ENCODE measurements around the gene AUTS2.

The AUTS2 gene

GRCh38 chr7:69600710-69601519 lies 2.6 kb downstream of the AUTS2 start:
- no peak for DNase-seq

DNA sequence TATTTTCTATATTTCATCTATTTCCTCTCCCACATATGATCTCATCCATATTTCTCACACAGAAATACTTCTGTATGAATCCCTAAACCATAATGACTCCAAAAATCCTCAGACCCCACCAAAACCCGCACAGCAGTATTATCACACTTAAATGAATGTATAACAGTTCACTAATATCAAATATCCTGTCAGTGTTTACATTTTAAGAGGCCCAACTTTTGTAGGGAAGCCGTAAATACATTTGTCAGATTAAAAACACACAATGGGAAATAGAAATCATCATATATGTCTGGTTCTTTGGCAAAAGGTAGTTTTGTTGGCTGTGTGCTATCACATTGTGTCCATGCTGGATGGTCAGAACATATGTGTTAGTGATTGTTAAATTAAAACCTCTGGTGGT lies 4.2 kb downstream of the AUTS2 start:
- DNase-seq = no peak

DNA sequence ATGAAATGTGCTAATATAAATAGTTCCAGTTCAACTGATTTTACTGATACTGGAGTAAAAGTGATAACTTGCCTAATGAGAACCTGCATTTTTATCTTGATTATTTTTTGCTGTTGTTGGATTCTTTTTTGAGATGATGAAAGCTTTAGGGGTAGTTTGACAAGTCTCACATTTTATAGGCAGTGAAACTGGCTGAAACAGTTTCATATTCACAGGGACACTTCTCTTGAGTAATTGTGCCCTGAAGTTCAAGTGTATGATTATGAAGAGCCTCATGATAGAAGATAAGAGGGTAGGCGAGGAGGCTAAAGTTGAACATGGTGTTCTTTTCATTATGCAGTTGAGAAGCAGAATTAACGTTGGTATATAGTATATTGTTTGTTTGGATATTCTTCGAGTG lies 5.1 kb downstream of the AUTS2 start:
- no peak for DNase-seq

GRCh38 chr7:69603937-69604494 lies 5.7 kb downstream of the AUTS2 start:
- DNase-seq = no peak

DNA sequence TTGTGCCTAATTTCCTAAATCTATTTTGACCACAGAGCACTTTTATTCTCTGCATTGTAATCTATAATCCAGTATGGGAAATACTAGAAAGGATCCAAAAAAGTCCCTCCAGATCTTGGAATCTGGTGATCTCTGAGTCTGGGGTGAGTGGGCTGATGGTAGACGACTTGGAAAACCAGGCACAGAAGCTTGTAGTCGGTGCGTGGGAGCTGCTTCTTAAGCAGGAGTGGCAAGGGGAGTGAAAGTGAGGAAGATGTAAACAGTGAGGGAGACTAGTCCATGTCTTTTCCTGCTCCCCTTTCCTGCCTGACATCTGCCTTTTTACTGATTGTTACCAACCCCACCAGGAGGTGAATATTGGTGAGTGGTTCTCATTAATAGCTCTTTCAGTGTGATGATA lies 6.8 kb downstream of the AUTS2 start:
- no peak for DNase-seq

- DNase-seq = no peak
Measured at GRCh38 chr7:69605546-69605945, 7.3 kb downstream of the AUTS2 start.

DNA sequence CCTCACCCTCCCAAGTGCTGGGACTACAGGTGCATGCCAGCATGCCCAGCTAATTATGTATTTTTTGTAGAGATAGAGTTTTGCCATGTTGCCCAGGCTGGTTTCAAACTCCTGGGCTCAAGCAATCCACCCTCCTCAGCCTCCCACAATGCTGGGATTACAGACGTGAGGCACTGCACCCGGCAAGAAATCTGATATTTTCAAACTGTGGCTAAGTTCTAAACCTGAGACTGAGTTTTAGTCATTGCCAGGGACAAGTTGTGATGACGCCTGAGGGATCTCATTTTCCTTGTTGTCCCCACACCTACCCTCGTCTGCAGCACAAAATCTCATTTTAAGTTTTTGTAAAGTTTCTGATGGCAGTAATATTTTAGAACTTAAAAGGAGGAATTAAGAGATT lies 9.8 kb downstream of the AUTS2 start:
- no peak for DNase-seq

GRCh38 chr7:69608878-69609277 lies 10.6 kb downstream of the AUTS2 start:
- no peak for DNase-seq

DNA sequence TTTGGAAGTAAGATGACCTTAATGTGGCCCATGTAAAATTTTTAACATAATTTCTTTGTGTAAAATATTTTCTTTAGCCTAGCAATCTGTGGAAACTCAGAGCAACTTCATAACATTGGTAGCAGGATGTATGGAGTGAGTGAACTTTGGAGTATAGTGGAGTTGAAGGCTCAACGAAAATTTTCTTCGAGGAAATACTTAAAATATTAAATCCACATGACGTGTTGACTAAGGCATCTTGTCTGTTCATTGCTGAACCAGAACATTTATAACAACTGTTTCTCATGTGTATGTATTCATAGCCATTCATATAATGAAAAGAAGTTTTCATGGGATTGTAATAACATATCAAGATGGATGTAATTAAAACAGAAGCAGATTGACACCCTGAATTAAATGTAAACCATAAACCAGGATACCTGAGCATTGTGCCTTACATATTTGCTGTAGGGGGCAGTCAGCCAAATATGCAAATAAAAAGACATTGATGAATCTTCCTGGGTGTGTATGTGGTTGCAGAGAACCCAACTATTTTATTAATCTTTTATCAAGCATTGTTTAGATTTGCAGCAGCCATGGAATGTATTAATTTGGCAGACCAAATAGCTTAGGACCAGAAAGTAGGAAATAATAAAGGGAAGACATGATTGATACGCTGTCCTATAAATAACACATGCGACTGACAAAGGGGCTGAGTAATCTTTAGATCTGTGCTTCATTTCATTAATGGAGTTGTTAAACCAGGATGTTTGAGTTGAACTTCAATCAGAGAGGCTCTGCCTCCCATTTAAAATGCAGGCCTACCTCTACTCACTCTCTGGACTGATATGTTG lies 11.5 kb downstream of the AUTS2 start:
- DNase-seq = no peak

DNA sequence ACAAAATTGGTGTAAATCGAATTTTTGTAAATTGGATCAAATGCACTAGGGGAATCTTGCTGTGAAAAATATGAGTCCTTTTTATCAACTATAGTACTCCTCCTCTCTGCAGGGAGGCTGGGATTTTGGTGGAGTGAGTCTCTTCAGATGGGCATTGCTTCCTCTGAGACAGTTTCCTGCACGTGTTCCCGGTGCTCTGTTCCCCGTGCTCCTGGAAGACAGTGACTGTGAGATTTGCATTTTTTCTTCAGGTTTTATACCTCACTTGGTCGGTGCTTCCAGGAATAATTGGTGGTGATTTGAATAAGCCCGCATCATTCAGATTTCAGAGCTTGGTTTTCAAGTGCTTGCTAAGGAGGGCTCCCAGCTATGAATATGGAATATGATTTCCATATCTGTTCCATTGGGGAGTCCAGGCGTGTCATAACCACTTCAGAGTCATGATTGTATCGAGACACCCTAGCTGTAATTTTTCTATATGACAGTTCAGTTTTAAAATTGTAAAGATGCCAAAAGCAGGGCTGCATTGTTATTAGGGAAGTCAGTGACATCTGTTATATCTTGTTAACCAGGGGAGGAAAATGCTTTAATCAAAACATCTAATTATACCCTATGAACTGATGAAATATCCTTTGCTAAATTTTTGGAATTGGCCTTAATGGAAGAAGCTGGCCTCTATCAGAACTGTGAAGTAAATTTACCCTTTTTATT lies 12.3 kb downstream of the AUTS2 start:
- no peak for DNase-seq

DNA sequence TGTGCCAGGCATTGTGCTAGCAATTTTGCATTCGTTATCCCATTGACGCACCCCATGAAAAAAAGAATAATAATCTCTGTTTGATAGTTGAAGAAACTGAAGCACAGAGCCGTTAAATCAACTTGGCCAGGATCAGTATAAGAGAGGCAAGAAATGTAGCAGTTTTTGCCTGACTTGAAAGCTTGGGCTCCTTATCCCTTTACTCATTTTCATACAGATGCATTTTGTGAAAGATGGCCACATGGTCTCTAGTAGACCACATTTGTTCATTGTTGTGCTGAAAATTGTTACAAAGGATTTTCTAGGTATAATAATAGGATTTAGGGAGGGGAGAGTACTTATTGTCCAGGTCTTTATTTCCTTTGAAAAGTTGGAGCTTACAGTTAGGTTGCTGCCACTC lies 14.7 kb downstream of the AUTS2 start:
- no peak for DNase-seq

DNA sequence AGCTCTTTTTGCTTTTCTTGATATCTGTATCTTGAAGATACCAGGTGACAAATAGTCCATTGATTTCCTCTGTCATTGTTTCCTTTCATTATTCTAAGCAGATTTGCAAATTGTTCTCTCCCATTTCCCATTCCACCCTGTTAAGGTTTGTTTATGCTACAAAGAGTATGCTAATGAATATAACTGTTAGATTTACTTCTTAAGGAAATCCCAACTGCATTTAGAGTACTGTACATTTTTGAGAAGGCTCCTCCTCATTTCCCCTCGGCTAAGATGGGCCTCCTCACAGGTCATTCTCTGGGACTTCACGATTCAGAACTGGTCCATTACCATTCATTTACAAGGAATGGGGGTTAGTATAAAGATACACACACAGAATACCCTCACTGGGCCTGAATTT lies 15.6 kb downstream of the AUTS2 start:
- DNase-seq = no peak

DNA sequence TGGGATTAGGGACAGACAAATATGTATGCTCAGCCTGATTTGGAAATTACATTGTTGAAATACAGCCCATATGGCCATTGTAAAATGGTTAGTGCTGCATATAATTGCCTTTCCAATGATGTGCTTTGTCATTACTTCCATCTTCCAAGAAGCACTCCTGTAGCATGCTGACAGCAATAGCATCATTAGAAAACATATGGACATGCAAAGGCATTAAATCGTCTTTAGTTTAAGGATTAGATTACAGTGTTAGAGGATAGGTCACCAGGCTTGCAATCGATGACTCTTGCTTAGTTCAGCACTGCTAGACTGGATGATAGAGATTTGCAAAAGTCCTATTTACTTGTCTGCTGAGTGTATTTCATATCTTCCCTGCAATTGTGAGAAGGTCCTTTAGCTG lies 17.4 kb downstream of the AUTS2 start:
- no peak for DNase-seq

GRCh38 chr7:69617364-69617763 lies 19.1 kb downstream of the AUTS2 start:
- DNase-seq = no peak

DNA sequence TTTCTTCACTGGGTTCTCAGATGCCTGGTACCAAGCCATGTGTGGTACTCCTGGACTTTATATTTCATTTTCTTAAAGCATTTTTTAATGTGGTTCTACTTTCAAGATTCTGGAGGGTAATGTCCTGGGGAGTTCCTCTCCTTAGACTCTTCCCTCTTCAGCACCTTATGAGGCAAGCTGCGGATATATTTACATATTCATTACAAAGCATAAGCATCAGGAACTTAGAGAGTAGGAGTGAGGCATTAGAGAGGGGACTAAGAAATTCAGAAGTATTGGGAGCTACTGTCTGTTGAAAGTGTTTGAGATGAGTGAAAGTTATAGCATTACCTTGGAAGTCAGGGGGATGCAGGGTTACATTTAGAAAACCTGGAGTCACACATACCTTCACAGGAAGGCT lies 20.8 kb downstream of the AUTS2 start:
- no peak for DNase-seq

DNA sequence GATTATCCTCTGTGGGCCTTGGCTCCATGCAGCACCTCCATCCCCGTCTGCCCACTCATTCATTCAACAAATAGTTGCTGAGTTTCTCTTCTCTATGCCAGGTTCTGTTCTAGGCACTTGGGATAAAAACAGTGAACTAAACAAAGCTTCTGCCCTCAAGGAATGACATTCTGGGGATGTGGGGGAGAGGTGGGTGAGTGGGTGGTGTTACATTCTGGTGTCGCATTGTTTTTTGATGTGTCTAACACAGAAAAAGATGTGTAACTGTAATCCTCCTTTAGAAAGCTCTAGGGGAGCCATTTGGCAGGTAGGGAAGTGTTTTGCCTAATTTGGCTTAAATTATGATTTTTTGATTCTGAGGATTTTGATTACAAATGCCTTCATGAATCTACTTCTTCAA lies 21.4 kb downstream of the AUTS2 start:
- DNase-seq = no peak

GRCh38 chr7:69620063-69620462 lies 21.8 kb downstream of the AUTS2 start:
- no peak for DNase-seq

- no peak for DNase-seq
Measured at GRCh38 chr7:69620650-69621049, 22.4 kb downstream of the AUTS2 start.

DNA sequence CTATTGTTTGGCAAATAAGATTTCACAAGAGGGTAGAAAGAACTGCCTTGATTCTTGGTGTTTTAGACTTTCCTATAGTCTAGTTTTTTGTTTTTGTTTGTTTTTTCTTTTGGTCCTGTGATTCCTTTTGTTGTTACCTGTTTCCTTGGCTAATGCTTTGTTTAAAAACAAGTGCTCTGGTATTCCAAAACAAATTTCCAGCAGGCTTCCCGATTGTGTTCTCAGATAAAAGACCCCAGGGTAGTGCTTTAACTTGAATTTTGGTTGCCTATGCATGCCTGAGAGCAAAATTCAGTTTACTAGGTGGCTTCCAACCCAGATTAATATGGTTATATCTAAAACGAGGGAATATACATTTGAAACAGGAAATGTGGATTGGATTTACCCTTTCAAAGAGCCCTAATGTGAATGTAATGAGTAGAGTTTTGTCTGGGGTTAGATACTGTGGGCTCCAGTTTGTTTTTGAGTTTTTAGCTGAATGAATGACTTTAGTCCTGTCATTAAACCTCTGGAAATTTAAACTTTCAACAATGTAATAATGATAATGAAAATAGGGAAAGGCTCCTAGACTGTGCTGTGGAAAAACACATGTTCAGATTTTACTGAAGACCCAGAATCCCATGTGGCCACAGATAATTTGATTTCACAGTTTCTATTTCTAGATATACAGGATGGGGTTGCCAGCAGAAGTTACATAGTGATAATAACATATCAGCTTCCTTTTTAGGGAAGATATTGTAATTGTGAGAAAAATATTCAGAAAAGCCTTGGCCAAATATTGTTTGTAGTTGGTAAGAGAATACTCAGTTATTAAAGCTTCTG lies 23.9 kb downstream of the AUTS2 start:
- no peak for DNase-seq

DNA sequence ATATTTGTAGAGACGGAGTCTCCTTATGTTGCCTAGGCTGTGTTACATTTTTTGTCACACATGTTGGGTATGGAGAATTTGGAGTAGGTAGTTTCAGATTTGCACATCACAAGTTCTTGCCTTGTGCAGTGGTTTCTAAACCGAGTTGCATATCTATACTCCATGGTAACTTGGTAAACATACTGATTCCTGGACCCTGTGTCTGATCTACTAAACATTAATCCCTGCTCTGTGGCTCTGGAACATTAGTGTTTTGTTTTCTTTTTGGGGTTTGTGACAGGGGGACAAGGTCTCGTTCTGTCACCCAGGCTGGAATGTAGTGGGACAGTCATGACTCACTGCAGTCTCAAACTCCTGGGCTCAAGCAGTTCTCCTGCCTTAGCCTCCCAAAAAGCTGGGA lies 24.7 kb downstream of the AUTS2 start:
- no peak for DNase-seq

- no peak for DNase-seq
Measured at GRCh38 chr7:69624435-69625230, 26.4 kb downstream of the AUTS2 start.

- no peak for DNase-seq
Measured at GRCh38 chr7:69625238-69625637, 27.0 kb downstream of the AUTS2 start.

Data from SIG-M5 (cell line).